Measurements from ENCODE around the gene SERF2.
"Not testable (repeated sequence)": the region's sequence is repeated elsewhere in the genome, so short reads cannot be mapped to it uniquely, and the experiment has no call there.

SERF2 gene

GRCh38 chr15:43826508-43827341 lies 34.6 kb downstream of the SERF2 start, which contains the start of gene WDR76:
WDR76 (plus strand) TSS chr15:43827002; CDS start chr15:43827033, 31 bp downstream.
- in situ Hi-C loops (cut with MboI; ENCODE audit: low pct_unique_long_range_greater_than_20kb, low sequenced_read_pairs): no loop called here
- DNase-seq: peak; percentile 89

- no peak for DNase-seq
- in situ Hi-C loops (cut with MboI; ENCODE audit: low pct_unique_long_range_greater_than_20kb, low sequenced_read_pairs): no loop called here
These were observed 36.0 kb downstream of the SERF2 start for GRCh38 chr15:43828061-43828657.

- in situ Hi-C loops (cut with MboI; ENCODE audit: low pct_unique_long_range_greater_than_20kb, low sequenced_read_pairs); DNase-seq: not testable (repeated sequence)
These were observed 37.9 kb downstream of the SERF2 start for GRCh38 chr15:43829951-43830540.

- DNase-seq; in situ Hi-C loops (cut with MboI; ENCODE audit: low pct_unique_long_range_greater_than_20kb, low sequenced_read_pairs): not testable (repeated sequence)
These were observed 38.7 kb downstream of the SERF2 start for GRCh38 chr15:43830691-43831275.

GRCh38 chr15:43831519-43832052 lies 39.5 kb downstream of the SERF2 start:
- in situ Hi-C loops (cut with MboI; ENCODE audit: low pct_unique_long_range_greater_than_20kb, low sequenced_read_pairs); DNase-seq: not testable (repeated sequence)

GRCh38 chr15:43832485-43832884 lies 40.4 kb downstream of the SERF2 start:
- DNase-seq; in situ Hi-C loops (cut with MboI; ENCODE audit: low pct_unique_long_range_greater_than_20kb, low sequenced_read_pairs): not testable (repeated sequence)

- in situ Hi-C loops (cut with MboI; ENCODE audit: low pct_unique_long_range_greater_than_20kb, low sequenced_read_pairs): no loop called here
- DNase-seq: no peak
These were observed 53.3 kb downstream of the SERF2 start for GRCh38 chr15:43845421-43845820.
